ENCODE measurements around the gene ERC2. TPM values are rescaled to one million over a fixed set of nuclear protein-coding genes. Genes with fewer than 3 reads are reported as not detected.

ERC2 gene
- total and polyA plus RNA-seq, 2 donors (not counting 1 experiment from before 2014, with no cell fraction given) = 0.14 to 0.17 TPM

- no peak overlapping the region for H3K4me3 ChIP-seq (replicated peaks in 1 of 4; ENCODE audit: control extremely low read depth in 1 of 4, insufficient read depth in 1 of 4, low read depth in 3 of 4, low read length in 4 of 4)
- no peak overlapping the region for H3K4me2 ChIP-seq (ENCODE audit: extremely low read depth, insufficient read depth, low read length)
- no peak for DNase-seq (ENCODE audit: low read depth in 2 of 2)
- H2AFZ ChIP-seq (ENCODE audit: low read length) = no peak overlapping the region
- no peak overlapping the region for H3K9ac ChIP-seq (ENCODE audit: insufficient read depth, low read length)
- H3K4me1 ChIP-seq (ENCODE audit: control insufficient read depth, extremely low read depth, insufficient read depth, low read length) = no peaks in the 10 kb centered on the region
- no peaks in the 10 kb centered on the region for H3K27me3 ChIP-seq (ENCODE audit: control insufficient read depth, insufficient read depth, low read length)
- no peak overlapping the region for H3K27ac ChIP-seq (ENCODE audit: insufficient read depth, low read length)
- TF ChIP-seq, protein P1, sequence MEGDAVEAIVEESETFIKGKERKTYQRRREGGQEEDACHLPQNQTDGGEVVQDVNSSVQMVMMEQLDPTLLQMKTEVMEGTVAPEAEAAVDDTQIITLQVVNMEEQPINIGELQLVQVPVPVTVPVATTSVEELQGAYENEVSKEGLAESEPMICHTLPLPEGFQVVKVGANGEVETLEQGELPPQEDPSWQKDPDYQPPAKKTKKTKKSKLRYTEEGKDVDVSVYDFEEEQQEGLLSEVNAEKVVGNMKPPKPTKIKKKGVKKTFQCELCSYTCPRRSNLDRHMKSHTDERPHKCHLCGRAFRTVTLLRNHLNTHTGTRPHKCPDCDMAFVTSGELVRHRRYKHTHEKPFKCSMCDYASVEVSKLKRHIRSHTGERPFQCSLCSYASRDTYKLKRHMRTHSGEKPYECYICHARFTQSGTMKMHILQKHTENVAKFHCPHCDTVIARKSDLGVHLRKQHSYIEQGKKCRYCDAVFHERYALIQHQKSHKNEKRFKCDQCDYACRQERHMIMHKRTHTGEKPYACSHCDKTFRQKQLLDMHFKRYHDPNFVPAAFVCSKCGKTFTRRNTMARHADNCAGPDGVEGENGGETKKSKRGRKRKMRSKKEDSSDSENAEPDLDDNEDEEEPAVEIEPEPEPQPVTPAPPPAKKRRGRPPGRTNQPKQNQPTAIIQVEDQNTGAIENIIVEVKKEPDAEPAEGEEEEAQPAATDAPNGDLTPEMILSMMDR (conservative IDR thresholded peaks at IDR 0.05 in 1 of 2, IDR thresholded peaks at IDR 0.05 in 1 of 2; ENCODE audit: low read depth in 1 of 2, low read length in 2 of 2) = no peak
- no peak for TF ChIP-seq EZH2 (IDR thresholded peaks at IDR 0.05; ENCODE audit: low read length, missing control alignments)
- no peaks in the 10 kb centered on the region for H3K9me3 ChIP-seq (ENCODE audit: control insufficient read depth, insufficient read depth, low read depth, low read length)
- no peaks in the 10 kb centered on the region for H3K79me2 ChIP-seq (ENCODE audit: control insufficient read depth, insufficient read depth, low read length)
- H4K20me1 ChIP-seq (ENCODE audit: control insufficient read depth, extremely low read depth, insufficient read depth, low read length) = peaks cover 2% of the 10 kb centered on the region
- no peaks in the 10 kb centered on the region for H3K36me3 ChIP-seq (ENCODE audit: control insufficient read depth, insufficient read depth, low read length)
Measured at GRCh38 chr3:55942868-55943267, 525.4 kb downstream of the ERC2 start.

GRCh38 chr3:55939287-55939686 lies 529.0 kb downstream of the ERC2 start:
- no peaks in the 10 kb centered on the region for H3K36me3 ChIP-seq (ENCODE audit: control insufficient read depth, insufficient read depth, low read length)
- H3K4me2 ChIP-seq (ENCODE audit: extremely low read depth, insufficient read depth, low read length) = no peak overlapping the region
- TF ChIP-seq, protein P1 (conservative IDR thresholded peaks at IDR 0.05 in 1 of 2, IDR thresholded peaks at IDR 0.05 in 1 of 2; ENCODE audit: low read depth in 1 of 2, low read length in 2 of 2) = no peak
- TF ChIP-seq EZH2 (IDR thresholded peaks at IDR 0.05; ENCODE audit: low read length, missing control alignments) = no peak
- H3K27ac ChIP-seq (ENCODE audit: insufficient read depth, low read length) = no peak overlapping the region
- H3K4me1 ChIP-seq (ENCODE audit: control insufficient read depth, extremely low read depth, insufficient read depth, low read length) = no peaks in the 10 kb centered on the region
- H3K4me3 ChIP-seq (replicated peaks in 1 of 4; ENCODE audit: control extremely low read depth in 1 of 4, insufficient read depth in 1 of 4, low read depth in 3 of 4, low read length in 4 of 4) = no peak overlapping the region
- peaks cover 2% of the 10 kb centered on the region for H4K20me1 ChIP-seq (ENCODE audit: control insufficient read depth, extremely low read depth, insufficient read depth, low read length)
- no peaks in the 10 kb centered on the region for H3K79me2 ChIP-seq (ENCODE audit: control insufficient read depth, insufficient read depth, low read length)
- no peak overlapping the region for H2AFZ ChIP-seq (ENCODE audit: low read length)
- H3K9me3 ChIP-seq (ENCODE audit: control insufficient read depth, insufficient read depth, low read depth, low read length) = no peaks in the 10 kb centered on the region
- no peaks in the 10 kb centered on the region for H3K27me3 ChIP-seq (ENCODE audit: control insufficient read depth, insufficient read depth, low read length)
- H3K9ac ChIP-seq (ENCODE audit: insufficient read depth, low read length) = no peak overlapping the region
- DNase-seq (ENCODE audit: low read depth in 2 of 2) = no peak

DNA sequence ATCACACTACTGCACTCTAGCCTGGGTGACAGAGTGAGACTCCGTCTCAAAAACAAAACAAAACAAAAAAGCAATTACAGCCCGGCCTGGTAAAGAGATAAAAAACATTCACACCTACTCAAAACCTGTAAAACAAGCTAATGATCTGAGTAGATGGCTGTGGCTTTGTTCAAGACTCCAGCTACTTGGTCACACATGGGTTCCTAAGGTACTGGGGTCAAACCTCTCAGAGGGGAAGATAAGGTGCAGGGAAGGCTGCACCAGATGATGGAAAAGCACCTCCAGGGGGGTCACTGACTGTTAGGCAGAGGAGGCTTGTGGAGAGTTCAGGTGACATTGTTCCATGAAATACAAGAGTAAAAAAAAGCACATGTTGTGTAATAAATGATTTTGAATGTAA lies 531.0 kb downstream of the ERC2 start:
- Histone ChIP-seq H4K20me1 (ENCODE audit: control insufficient read depth, extremely low read depth, insufficient read depth, low read length) (peaks cover 2% of the 10 kb centered on the region), H3K4me2 (ENCODE audit: extremely low read depth, insufficient read depth, low read length) (no peak overlapping the region), H3K9me3 (ENCODE audit: control insufficient read depth, insufficient read depth, low read depth, low read length) (no peaks in the 10 kb centered on the region), H2AFZ (ENCODE audit: low read length) (no peak overlapping the region), H3K4me3 (replicated peaks in 1 of 4; ENCODE audit: control extremely low read depth in 1 of 4, insufficient read depth in 1 of 4, low read depth in 3 of 4, low read length in 4 of 4) (no peak overlapping the region), H3K4me1 (ENCODE audit: control insufficient read depth, extremely low read depth, insufficient read depth, low read length) (no peaks in the 10 kb centered on the region), H3K79me2 (ENCODE audit: control insufficient read depth, insufficient read depth, low read length) (no peaks in the 10 kb centered on the region), H3K27me3 (ENCODE audit: control insufficient read depth, insufficient read depth, low read length) (no peaks in the 10 kb centered on the region), H3K36me3 (ENCODE audit: control insufficient read depth, insufficient read depth, low read length) (no peaks in the 10 kb centered on the region), H3K9ac (ENCODE audit: insufficient read depth, low read length) (no peak overlapping the region), H3K27ac (ENCODE audit: insufficient read depth, low read length) (no peak overlapping the region)
- no peak for DNase-seq (ENCODE audit: low read depth in 2 of 2)
- TF ChIP-seq EZH2 (IDR thresholded peaks at IDR 0.05; ENCODE audit: low read length, missing control alignments) = no peak
- TF ChIP-seq, protein P1 (conservative IDR thresholded peaks at IDR 0.05 in 1 of 2, IDR thresholded peaks at IDR 0.05 in 1 of 2; ENCODE audit: low read depth in 1 of 2, low read length in 2 of 2) = no peak

Measured in fibroblast of lung (primary cell).